ENCODE data around the gene DCST2.

DCST2 gene

GRCh38 chr1:154972517-154973343, 60.9 kb downstream of the DCST2 start:
- Histone ChIP-seq H3K27me3 (ENCODE audit: low read length) (no peaks in the 10 kb centered on the region), H3K9ac (ENCODE audit: low read length) (no peak overlapping the region), H3K4me2 (ENCODE audit: low read depth, low read length, poor library complexity, severe bottlenecking) (peak overlapping the region; percentile 87), H3F3A (ENCODE audit: insufficient read depth) (peaks cover 11% of the 10 kb centered on the region; the same call in 1 of the 2 replicates), H4K20me1 (ENCODE audit: low read depth, low read length) (no peaks in the 10 kb centered on the region), H3K27ac (ENCODE audit: low read depth, low read length) (no peak overlapping the region), H3K9me3 (ENCODE audit: insufficient read depth, low read length) (no peaks in the 10 kb centered on the region), H3K36me3 (ENCODE audit: low read length) (no peaks in the 10 kb centered on the region), H3K79me2 (ENCODE audit: insufficient read depth, low read length) (peaks cover 57% of the 10 kb centered on the region), H3K4me3 (ENCODE audit: insufficient read depth, low read length, poor library complexity, severe bottlenecking) (no peak overlapping the region), H2AFZ (ENCODE audit: low read depth, low read length, severe bottlenecking) (no peak overlapping the region), H3K9me2 (replicated peaks; ENCODE audit: insufficient read depth, low read length) (no peaks in the 10 kb centered on the region)
- TF ChIP-seq CTCF (IDR thresholded peaks at IDR 0.05; ENCODE audit: insufficient read depth, low read length, poor library complexity, severe bottlenecking) (no peak), EZH2phosphoT487 (conservative IDR thresholded peaks at IDR 0.05; ENCODE audit: low read length) (no peak)

- Histone ChIP-seq H3K9ac (ENCODE audit: low read length) (no peak overlapping the region), H3K4me2 (ENCODE audit: low read depth, low read length, poor library complexity, severe bottlenecking) (no peak overlapping the region), H3K9me2 (replicated peaks; ENCODE audit: insufficient read depth, low read length) (no peaks in the 10 kb centered on the region), H3F3A (ENCODE audit: insufficient read depth) (peaks cover 11% of the 10 kb centered on the region; the same call in 1 of the 2 replicates), H4K20me1 (ENCODE audit: low read depth, low read length) (no peaks in the 10 kb centered on the region), H3K9me3 (ENCODE audit: insufficient read depth, low read length) (no peaks in the 10 kb centered on the region), H3K27ac (ENCODE audit: low read depth, low read length) (no peak overlapping the region), H3K79me2 (ENCODE audit: insufficient read depth, low read length) (peaks cover 52% of the 10 kb centered on the region), H3K36me3 (ENCODE audit: low read length) (no peaks in the 10 kb centered on the region), H3K4me3 (ENCODE audit: insufficient read depth, low read length, poor library complexity, severe bottlenecking) (no peak overlapping the region), H3K27me3 (ENCODE audit: low read length) (no peaks in the 10 kb centered on the region), H2AFZ (ENCODE audit: low read depth, low read length, severe bottlenecking) (no peak overlapping the region)
- TF ChIP-seq EZH2phosphoT487 (conservative IDR thresholded peaks at IDR 0.05; ENCODE audit: low read length) (no peak), CTCF (IDR thresholded peaks at IDR 0.05; ENCODE audit: insufficient read depth, low read length, poor library complexity, severe bottlenecking) (no peak)
Measured at GRCh38 chr1:154972213-154972516, 61.4 kb downstream of the DCST2 start.

GRCh38 chr1:154971341-154971998, 62.1 kb downstream of the DCST2 start:
- peaks cover 11% of the 10 kb centered on the region; the same call in 1 of the 2 replicates for H3F3A ChIP-seq (ENCODE audit: insufficient read depth)
- no peak overlapping the region for H3K27ac ChIP-seq (ENCODE audit: low read depth, low read length)
- TF ChIP-seq CTCF (IDR thresholded peaks at IDR 0.05; ENCODE audit: insufficient read depth, low read length, poor library complexity, severe bottlenecking) (no peak), EZH2phosphoT487 (conservative IDR thresholded peaks at IDR 0.05; ENCODE audit: low read length) (no peak)
- no peak overlapping the region for H3K4me3 ChIP-seq (ENCODE audit: insufficient read depth, low read length, poor library complexity, severe bottlenecking)
- H4K20me1 ChIP-seq (ENCODE audit: low read depth, low read length): no peaks in the 10 kb centered on the region
- peaks cover 45% of the 10 kb centered on the region for H3K79me2 ChIP-seq (ENCODE audit: insufficient read depth, low read length)
- peak overlapping the region; percentile 18; the same call in 1 of the 2 replicates for H3K9ac ChIP-seq (ENCODE audit: low read length)
- H3K9me3 ChIP-seq (ENCODE audit: insufficient read depth, low read length): no peaks in the 10 kb centered on the region
- H3K27me3 ChIP-seq (ENCODE audit: low read length): no peaks in the 10 kb centered on the region
- no peaks in the 10 kb centered on the region for H3K9me2 ChIP-seq (replicated peaks; ENCODE audit: insufficient read depth, low read length)
- no peaks in the 10 kb centered on the region for H3K36me3 ChIP-seq (ENCODE audit: low read length)
- H3K4me2 ChIP-seq (ENCODE audit: low read depth, low read length, poor library complexity, severe bottlenecking): peak overlapping the region; percentile 9
- no peak overlapping the region for H2AFZ ChIP-seq (ENCODE audit: low read depth, low read length, severe bottlenecking)

Data from SU-DHL-6 (cell line).